ENCODE measurements around the gene DTWD2. TPM values are rescaled to one million over a fixed set of nuclear protein-coding genes. Genes with fewer than 3 reads are reported as not detected.

The DTWD2 gene
- polyA plus RNA-seq, 1 donor from 2014 or later: 3.3 TPM

GRCh38 chr5:118873417-118873816, 114.9 kb downstream of the DTWD2 start:
- no peaks in the 10 kb centered on the region for H3K9me2 ChIP-seq (ENCODE audit: insufficient read depth, low read length)
- no peak overlapping the region for H2AFZ ChIP-seq (ENCODE audit: low read depth, low read length)
- no peak overlapping the region for H3K9ac ChIP-seq (ENCODE audit: low read length)
- no peaks in the 10 kb centered on the region for H4K20me1 ChIP-seq (ENCODE audit: insufficient read depth)
- no peak overlapping the region for H3K27ac ChIP-seq (ENCODE audit: low read length)
- H3F3A ChIP-seq (ENCODE audit: insufficient read depth, low read length, poor library complexity, severe bottlenecking): no peaks in the 10 kb centered on the region
- H3K9me3 ChIP-seq (ENCODE audit: low read length): peaks cover 8% of the 10 kb centered on the region
- no peak overlapping the region for H3K4me3 ChIP-seq (ENCODE audit: low read length)
- TF ChIP-seq TAF1 (IDR thresholded peaks at IDR 0.05; ENCODE audit: low read depth): no peak
- no peak for TF ChIP-seq EZH2 (IDR thresholded peaks at IDR 0.05; ENCODE audit: borderline replicate concordance, insufficient read depth, low read length, poor library complexity, severe bottlenecking)
- no peak for TF ChIP-seq POLR2AphosphoS5 (IDR thresholded peaks at IDR 0.05)
- no peak for TF ChIP-seq MXI1 (conservative IDR thresholded peaks at IDR 0.05; ENCODE audit: poor library complexity, severe bottlenecking)
- no peak for TF ChIP-seq EP300 (conservative IDR thresholded peaks at IDR 0.05; ENCODE audit: poor library complexity, severe bottlenecking)
- TF ChIP-seq REST (IDR thresholded peaks at IDR 0.05; ENCODE audit: borderline replicate concordance): no peak
- no peak for TF ChIP-seq SMC3 (conservative IDR thresholded peaks at IDR 0.05; ENCODE audit: poor library complexity)
- no peak for TF ChIP-seq CTCF (IDR thresholded peaks at IDR 0.05; ENCODE audit: poor library complexity, severe bottlenecking)
- no peak for TF ChIP-seq RAD21 (conservative IDR thresholded peaks at IDR 0.05)
- H3K79me2 ChIP-seq (replicated peaks; ENCODE audit: insufficient read depth, low read length): no peaks in the 10 kb centered on the region
- H3K4me2 ChIP-seq (ENCODE audit: low read length): no peak overlapping the region
- H3K36me3 ChIP-seq (ENCODE audit: insufficient read depth, low read length): no peaks in the 10 kb centered on the region
- H3K27me3 ChIP-seq (ENCODE audit: insufficient read depth, low read depth, low read length): no peaks in the 10 kb centered on the region

GRCh38 chr5:118863345-118863744, 125.0 kb downstream of the DTWD2 start:
- no peak overlapping the region for H3K27ac ChIP-seq (ENCODE audit: low read length)
- no peak for TF ChIP-seq EZH2 (IDR thresholded peaks at IDR 0.05; ENCODE audit: borderline replicate concordance, insufficient read depth, low read length, poor library complexity, severe bottlenecking)
- no peak for TF ChIP-seq TAF1 (IDR thresholded peaks at IDR 0.05; ENCODE audit: low read depth)
- TF ChIP-seq REST (IDR thresholded peaks at IDR 0.05; ENCODE audit: borderline replicate concordance): no peak
- TF ChIP-seq EP300 (conservative IDR thresholded peaks at IDR 0.05; ENCODE audit: poor library complexity, severe bottlenecking): no peak
- TF ChIP-seq RAD21 (conservative IDR thresholded peaks at IDR 0.05): no peak
- TF ChIP-seq MXI1 (conservative IDR thresholded peaks at IDR 0.05; ENCODE audit: poor library complexity, severe bottlenecking): no peak
- no peak for TF ChIP-seq CTCF (IDR thresholded peaks at IDR 0.05; ENCODE audit: poor library complexity, severe bottlenecking)
- no peak for TF ChIP-seq SMC3 (conservative IDR thresholded peaks at IDR 0.05; ENCODE audit: poor library complexity)
- TF ChIP-seq POLR2AphosphoS5 (IDR thresholded peaks at IDR 0.05): no peak
- H3K9me3 ChIP-seq (ENCODE audit: low read length): no peaks in the 10 kb centered on the region
- no peak overlapping the region for H2AFZ ChIP-seq (ENCODE audit: low read depth, low read length)
- no peaks in the 10 kb centered on the region for H4K20me1 ChIP-seq (ENCODE audit: insufficient read depth)
- no peaks in the 10 kb centered on the region for H3K27me3 ChIP-seq (ENCODE audit: insufficient read depth, low read depth, low read length)
- no peaks in the 10 kb centered on the region for H3K79me2 ChIP-seq (replicated peaks; ENCODE audit: insufficient read depth, low read length)
- no peak overlapping the region for H3K4me2 ChIP-seq (ENCODE audit: low read length)
- H3F3A ChIP-seq (ENCODE audit: insufficient read depth, low read length, poor library complexity, severe bottlenecking): no peaks in the 10 kb centered on the region
- no peaks in the 10 kb centered on the region for H3K36me3 ChIP-seq (ENCODE audit: insufficient read depth, low read length)
- no peak overlapping the region for H3K4me3 ChIP-seq (ENCODE audit: low read length)
- no peak overlapping the region for H3K9ac ChIP-seq (ENCODE audit: low read length)
- no peaks in the 10 kb centered on the region for H3K9me2 ChIP-seq (ENCODE audit: insufficient read depth, low read length)

All from neural cell (in vitro differentiated cells).